Astrocyte (in vitro differentiated cells and primary cell): Measurements from ENCODE around the gene AKAP12.

Experiments
- EZH2 ChIP-seq: IDR thresholded peaks from 2 replicates; pipeline ENCODE4 v1.6.1; 2012; ENCODE audit warnings: mild to moderate bottlenecking, low read length, inconsistent platforms; ENCODE audit not compliant: insufficient read depth
- TF ChIP-seq, protein P1 (sequence below): IDR thresholded peaks from 2 replicates; pipeline ENCODE4 v1.5.1; 2011; ENCODE audit warnings: low read depth, mild to moderate bottlenecking, inconsistent platforms, low read length, moderate library complexity; ENCODE audit not compliant: insufficient read depth

DNA sequence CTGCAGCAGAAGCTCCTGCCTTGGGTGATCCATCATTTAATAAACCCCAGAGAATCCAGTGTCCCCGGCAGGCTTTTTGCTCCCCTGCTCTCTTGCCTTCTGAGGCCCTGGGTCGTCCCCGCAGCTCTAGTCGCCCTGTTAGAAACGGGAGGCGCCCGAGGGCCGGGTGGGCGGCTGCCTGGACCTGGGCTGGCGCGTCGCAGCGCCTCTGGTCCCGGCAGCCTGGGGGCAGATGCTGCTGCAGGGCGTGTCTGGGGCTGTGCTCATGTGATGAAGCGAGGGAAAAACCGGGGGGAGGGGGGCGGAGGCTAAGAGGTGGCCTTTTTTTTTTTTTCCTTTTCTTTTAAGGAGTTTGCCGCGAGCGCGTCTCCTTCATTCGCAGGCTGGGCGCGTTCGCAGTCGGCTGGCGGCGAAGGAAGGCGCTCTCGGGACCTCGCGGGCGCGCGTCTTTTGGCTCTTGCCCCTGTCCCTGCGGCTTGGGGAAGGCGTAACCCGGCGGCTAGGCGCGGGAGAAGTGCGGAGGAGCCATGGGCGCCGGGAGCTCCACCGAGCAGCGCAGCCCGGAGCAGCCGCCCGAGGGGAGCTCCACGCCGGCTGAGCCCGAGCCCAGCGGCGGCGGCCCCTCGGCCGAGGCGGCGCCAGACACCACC is 394 bp downstream of the AKAP12 start:
- TF ChIP-seq, protein P1, sequence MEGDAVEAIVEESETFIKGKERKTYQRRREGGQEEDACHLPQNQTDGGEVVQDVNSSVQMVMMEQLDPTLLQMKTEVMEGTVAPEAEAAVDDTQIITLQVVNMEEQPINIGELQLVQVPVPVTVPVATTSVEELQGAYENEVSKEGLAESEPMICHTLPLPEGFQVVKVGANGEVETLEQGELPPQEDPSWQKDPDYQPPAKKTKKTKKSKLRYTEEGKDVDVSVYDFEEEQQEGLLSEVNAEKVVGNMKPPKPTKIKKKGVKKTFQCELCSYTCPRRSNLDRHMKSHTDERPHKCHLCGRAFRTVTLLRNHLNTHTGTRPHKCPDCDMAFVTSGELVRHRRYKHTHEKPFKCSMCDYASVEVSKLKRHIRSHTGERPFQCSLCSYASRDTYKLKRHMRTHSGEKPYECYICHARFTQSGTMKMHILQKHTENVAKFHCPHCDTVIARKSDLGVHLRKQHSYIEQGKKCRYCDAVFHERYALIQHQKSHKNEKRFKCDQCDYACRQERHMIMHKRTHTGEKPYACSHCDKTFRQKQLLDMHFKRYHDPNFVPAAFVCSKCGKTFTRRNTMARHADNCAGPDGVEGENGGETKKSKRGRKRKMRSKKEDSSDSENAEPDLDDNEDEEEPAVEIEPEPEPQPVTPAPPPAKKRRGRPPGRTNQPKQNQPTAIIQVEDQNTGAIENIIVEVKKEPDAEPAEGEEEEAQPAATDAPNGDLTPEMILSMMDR, result no peak
- TF ChIP-seq EZH2, result no peak
